IPS-18a (cell line): ENCODE measurements around the gene RAB20.
"Not testable (repeated sequence)": the region's sequence is repeated elsewhere in the genome, so short reads cannot be mapped to it uniquely, and the experiment has no call there.

Experiments used
- H3K27ac ChIP-seq: one replicate; pipeline ENCODE4 v1.5.1; 2013; ENCODE audit warnings: low read length
- H3K27me3 ChIP-seq: one replicate; pipeline ENCODE4 v1.6.1; 2013; ENCODE audit warnings: mild to moderate bottlenecking, low read length; ENCODE audit not compliant: control insufficient read depth, insufficient read depth
- H3K36me3 ChIP-seq: one replicate; pipeline ENCODE4 v1.6.1; 2013; ENCODE audit warnings: low read depth, low read length; ENCODE audit not compliant: control insufficient read depth
- H3K4me1 ChIP-seq: one replicate; pipeline ENCODE4 v1.6.1; 2013; ENCODE audit warnings: low read depth, low read length; ENCODE audit not compliant: control insufficient read depth
- H3K4me3 ChIP-seq: one replicate; pipeline ENCODE4 v1.5.1; 2013; ENCODE audit warnings: low read length
- H3K9ac ChIP-seq: one replicate; pipeline ENCODE4 v1.6.1; 2013; ENCODE audit warnings: mild to moderate bottlenecking, low read length, moderate library complexity
- H3K9me3 ChIP-seq: one replicate; pipeline ENCODE4 v1.6.1; 2013; ENCODE audit warnings: low read depth, low read length; ENCODE audit not compliant: control insufficient read depth

RAB20 gene

GRCh38 chr13:110561344-110562035, at the start of gene RAB20:
Gene RAB20 (minus strand): TSS chr13:110561722. CDS start chr13:110561519, 203 bp downstream.
- H3K4me3 ChIP-seq = peak within 1 kb of the TSS; percentile 77
- peak within 1 kb of the TSS; percentile 55 for H3K9ac ChIP-seq
- H3K27ac ChIP-seq = no peak within 1 kb of the TSS
- peaks cover 11% of the 10 kb centered on the region for H3K4me1 ChIP-seq
- no peaks in the 10 kb centered on the region for H3K36me3 ChIP-seq
- H3K27me3 ChIP-seq = peaks cover 38% of the 10 kb centered on the region
- H3K9me3 ChIP-seq = no peaks in the 10 kb centered on the region

GRCh38 chr13:110610955-110611595, 49.6 kb upstream of the RAB20 start:
- H3K4me1 ChIP-seq = no peaks in the 10 kb centered on the region
- no peaks in the 10 kb centered on the region for H3K9me3 ChIP-seq
- H3K27ac ChIP-seq = no peak overlapping the region
- no peak overlapping the region for H3K4me3 ChIP-seq
- no peaks in the 10 kb centered on the region for H3K36me3 ChIP-seq
- H3K9ac ChIP-seq = no peak overlapping the region
- peaks cover 21% of the 10 kb centered on the region for H3K27me3 ChIP-seq

- no peak overlapping the region for H3K4me3 ChIP-seq
- no peaks in the 10 kb centered on the region for H3K9me3 ChIP-seq
- H3K36me3 ChIP-seq = no peaks in the 10 kb centered on the region
- H3K27ac ChIP-seq = no peak overlapping the region
- no peaks in the 10 kb centered on the region for H3K4me1 ChIP-seq
- peaks cover 11% of the 10 kb centered on the region for H3K27me3 ChIP-seq
- H3K9ac ChIP-seq = no peak overlapping the region
Measured at GRCh38 chr13:110607675-110608224, 46.2 kb upstream of the RAB20 start.

GRCh38 chr13:110606281-110606680, 44.8 kb upstream of the RAB20 start:
- H3K4me3 ChIP-seq, H3K27me3 ChIP-seq, H3K27ac ChIP-seq, H3K9me3 ChIP-seq, H3K36me3 ChIP-seq, H3K9ac ChIP-seq, H3K4me1 ChIP-seq: not testable (repeated sequence)

GRCh38 chr13:110605132-110605531, 43.6 kb upstream of the RAB20 start:
- Histone ChIP-seq H3K4me3 (no peak overlapping the region), H3K27me3 (no peaks in the 10 kb centered on the region), H3K9me3 (no peaks in the 10 kb centered on the region), H3K4me1 (no peaks in the 10 kb centered on the region), H3K36me3 (no peaks in the 10 kb centered on the region), H3K27ac (no peak overlapping the region), H3K9ac (no peak overlapping the region)

GRCh38 chr13:110600980-110601379, 39.5 kb upstream of the RAB20 start:
- H3K27ac ChIP-seq = no peak overlapping the region
- H3K36me3 ChIP-seq = no peaks in the 10 kb centered on the region
- no peaks in the 10 kb centered on the region for H3K9me3 ChIP-seq
- H3K4me1 ChIP-seq = no peaks in the 10 kb centered on the region
- H3K27me3 ChIP-seq = no peaks in the 10 kb centered on the region
- no peak overlapping the region for H3K9ac ChIP-seq
- no peak overlapping the region for H3K4me3 ChIP-seq

- Histone ChIP-seq H3K27me3 (no peaks in the 10 kb centered on the region), H3K4me1 (no peaks in the 10 kb centered on the region), H3K9me3 (no peaks in the 10 kb centered on the region), H3K9ac (no peak overlapping the region), H3K27ac (no peak overlapping the region), H3K4me3 (no peak overlapping the region), H3K36me3 (no peaks in the 10 kb centered on the region)
Measured at GRCh38 chr13:110600261-110600819, 38.8 kb upstream of the RAB20 start.

- no peak overlapping the region for H3K4me3 ChIP-seq
- no peaks in the 10 kb centered on the region for H3K27me3 ChIP-seq
- no peak overlapping the region for H3K27ac ChIP-seq
- H3K9me3 ChIP-seq = no peaks in the 10 kb centered on the region
- H3K36me3 ChIP-seq = no peaks in the 10 kb centered on the region
- no peaks in the 10 kb centered on the region for H3K4me1 ChIP-seq
- no peak overlapping the region for H3K9ac ChIP-seq
Measured at GRCh38 chr13:110597041-110597689, 35.6 kb upstream of the RAB20 start.

GRCh38 chr13:110593430-110594130, 32.1 kb upstream of the RAB20 start:
- Histone ChIP-seq H3K4me3 (no peak overlapping the region), H3K4me1 (peaks cover 4% of the 10 kb centered on the region), H3K36me3 (no peaks in the 10 kb centered on the region), H3K27ac (no peak overlapping the region), H3K27me3 (no peaks in the 10 kb centered on the region), H3K9me3 (no peaks in the 10 kb centered on the region), H3K9ac (no peak overlapping the region)

GRCh38 chr13:110592665-110593064, 31.1 kb upstream of the RAB20 start:
- Histone ChIP-seq H3K9me3 (no peaks in the 10 kb centered on the region), H3K27ac (no peak overlapping the region), H3K27me3 (no peaks in the 10 kb centered on the region), H3K36me3 (no peaks in the 10 kb centered on the region), H3K4me1 (peaks cover 4% of the 10 kb centered on the region), H3K9ac (no peak overlapping the region), H3K4me3 (no peak overlapping the region)

GRCh38 chr13:110590577-110590976, 29.1 kb upstream of the RAB20 start:
- Histone ChIP-seq H3K36me3 (no peaks in the 10 kb centered on the region), H3K4me1 (peaks cover 4% of the 10 kb centered on the region), H3K4me3 (no peak overlapping the region), H3K9me3 (no peaks in the 10 kb centered on the region), H3K9ac (no peak overlapping the region), H3K27me3 (no peaks in the 10 kb centered on the region), H3K27ac (no peak overlapping the region)
